Inflammatory macrophage (primary cell): Measurements from ENCODE around the gene TRAF3.

ENCODE experiments used
- DNase-seq, 2 donors: peaks; one replicate each; pipeline ENCODE4 v3.0.0-alpha.2; 2020 to 2022

Gene TRAF3

GRCh38 chr14:102939820-102940561, 162.7 kb downstream of the TRAF3 start:
- DNase-seq = no peak

DNA sequence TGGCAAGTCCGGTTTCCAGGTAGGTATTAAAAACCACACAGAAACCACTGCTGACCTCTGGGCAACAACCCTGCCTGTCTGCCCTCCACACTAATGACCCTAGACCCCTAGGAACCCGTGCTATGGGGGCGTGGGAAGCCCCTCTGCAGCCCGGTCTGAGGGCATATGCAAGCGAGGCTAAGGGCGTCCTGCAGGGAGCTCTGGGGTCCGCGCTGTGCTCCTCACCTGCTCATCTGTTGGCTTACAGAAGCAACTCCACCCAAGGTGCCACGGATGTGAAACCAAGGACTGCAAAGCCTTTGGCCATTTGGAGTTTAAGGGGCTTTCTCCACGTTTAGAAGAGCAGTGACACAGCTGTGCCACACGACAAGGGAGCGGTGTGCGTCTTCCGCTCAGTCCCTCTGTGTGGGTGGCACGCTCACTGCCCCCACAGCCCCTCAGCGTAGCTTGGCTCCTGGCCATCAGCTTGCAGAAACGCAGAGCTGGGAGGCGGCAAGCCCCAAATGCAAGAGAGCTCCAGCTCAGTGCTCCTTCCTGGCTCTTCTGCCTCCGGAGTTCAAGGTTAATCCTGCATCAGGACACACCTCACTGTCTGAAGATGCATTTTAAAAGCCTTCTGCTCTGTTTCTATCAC, 163.6 kb downstream of the TRAF3 start:
- DNase-seq = no peak

GRCh38 chr14:102941419-102942011, 164.3 kb downstream of the TRAF3 start:
- no peak for DNase-seq

DNA sequence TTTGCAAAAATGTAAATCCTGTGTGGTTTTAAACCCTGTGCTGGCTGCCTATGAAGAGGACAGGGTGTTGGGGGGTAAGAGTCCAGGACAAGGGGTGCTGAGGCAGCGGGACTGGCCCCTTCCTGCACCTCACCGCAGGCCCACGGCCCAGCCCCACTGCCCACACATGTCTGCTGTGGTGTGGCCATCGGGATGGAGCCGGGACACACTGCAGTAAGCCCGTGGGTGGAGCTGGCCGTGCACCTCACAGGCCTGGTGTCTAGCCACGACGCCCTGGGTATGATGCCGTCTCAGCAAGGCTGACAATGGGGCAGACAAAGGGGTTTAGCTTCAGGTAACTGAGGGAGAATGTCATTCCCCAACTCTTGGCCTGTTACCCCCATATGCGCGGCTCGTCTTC, 164.8 kb downstream of the TRAF3 start:
- no peak for DNase-seq

DNA sequence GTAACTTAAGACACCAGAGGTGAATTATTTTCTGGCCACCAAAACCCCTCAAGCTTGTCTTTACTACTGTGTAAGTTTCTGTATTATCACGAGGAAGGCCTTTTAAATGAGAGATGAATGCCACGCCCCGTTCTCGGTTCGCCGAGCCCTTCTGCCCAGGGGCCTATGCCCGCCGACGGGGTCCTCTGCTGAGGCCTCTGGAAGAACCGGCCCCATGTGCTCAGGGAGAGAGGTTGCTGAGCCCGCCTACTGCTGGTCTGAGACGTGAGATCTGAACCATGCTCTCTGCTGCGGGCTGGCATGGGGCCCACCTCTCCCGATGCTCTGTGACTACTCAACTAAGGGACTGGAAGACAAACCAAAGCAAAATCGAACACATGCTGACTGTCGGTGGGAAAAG, 166.2 kb downstream of the TRAF3 start:
- no peak for DNase-seq

DNA sequence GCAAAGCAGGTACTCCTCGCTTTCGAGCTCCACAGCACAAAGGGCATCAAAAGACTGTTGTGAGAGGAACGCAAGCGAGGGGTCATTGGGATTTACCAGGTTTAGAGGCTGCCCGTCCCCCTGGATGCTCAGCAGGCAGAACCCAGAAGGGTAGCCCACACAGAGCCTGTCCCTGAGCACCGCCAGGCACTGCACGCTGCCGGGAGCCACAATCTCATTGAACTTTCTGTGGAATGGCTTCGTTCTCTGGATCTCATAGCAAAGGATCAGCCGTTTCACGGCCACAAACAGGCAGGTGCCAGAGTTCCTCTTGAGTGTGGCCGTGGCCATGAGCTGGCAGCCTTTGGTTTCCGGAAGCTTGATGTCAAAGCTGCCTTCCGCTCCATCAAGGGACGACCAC, 166.7 kb downstream of the TRAF3 start:
- no peak for DNase-seq

DNA sequence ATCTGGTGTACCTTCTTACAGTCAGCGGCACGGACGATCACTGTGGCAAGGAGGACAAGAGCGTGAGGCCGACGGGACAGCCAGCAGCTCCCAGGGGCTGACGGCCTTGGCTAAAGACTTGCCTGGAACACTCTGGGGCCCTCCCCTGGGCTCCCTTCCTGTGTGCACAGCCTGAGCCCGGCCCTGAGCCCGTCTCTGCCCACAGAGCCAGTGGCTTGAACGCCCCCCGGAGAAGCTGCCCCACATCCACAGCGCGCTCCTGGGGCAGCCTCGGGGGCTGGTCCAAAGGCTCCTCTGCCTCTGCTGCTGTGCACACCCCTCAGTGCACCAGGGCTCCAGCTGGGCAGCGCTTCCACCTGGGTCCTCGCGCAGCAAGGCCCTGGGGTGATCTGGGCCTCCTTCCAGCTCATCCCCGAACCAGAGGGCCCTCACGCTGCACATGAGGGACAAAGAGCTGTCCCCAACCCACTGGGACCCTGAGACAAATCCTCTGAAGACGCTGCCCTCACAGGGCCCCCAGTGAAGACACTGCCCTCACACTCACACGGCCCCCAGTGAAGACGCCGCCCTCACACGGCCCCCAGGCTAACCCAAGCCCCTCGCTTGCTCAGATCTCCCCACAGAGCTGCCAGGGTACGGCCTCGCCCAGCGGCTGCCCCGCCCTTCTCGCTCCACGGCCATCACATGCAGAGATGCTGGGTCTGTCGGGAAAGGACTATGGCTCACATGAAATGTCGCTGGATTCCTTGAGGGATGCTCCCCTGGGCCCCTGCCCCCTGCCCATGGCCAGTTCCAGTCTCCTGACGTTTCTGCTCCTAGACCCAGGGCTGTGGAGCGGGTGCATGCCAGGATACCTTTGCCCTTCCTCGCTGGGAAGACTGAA, 167.4 kb downstream of the TRAF3 start:
- no peak for DNase-seq

DNA sequence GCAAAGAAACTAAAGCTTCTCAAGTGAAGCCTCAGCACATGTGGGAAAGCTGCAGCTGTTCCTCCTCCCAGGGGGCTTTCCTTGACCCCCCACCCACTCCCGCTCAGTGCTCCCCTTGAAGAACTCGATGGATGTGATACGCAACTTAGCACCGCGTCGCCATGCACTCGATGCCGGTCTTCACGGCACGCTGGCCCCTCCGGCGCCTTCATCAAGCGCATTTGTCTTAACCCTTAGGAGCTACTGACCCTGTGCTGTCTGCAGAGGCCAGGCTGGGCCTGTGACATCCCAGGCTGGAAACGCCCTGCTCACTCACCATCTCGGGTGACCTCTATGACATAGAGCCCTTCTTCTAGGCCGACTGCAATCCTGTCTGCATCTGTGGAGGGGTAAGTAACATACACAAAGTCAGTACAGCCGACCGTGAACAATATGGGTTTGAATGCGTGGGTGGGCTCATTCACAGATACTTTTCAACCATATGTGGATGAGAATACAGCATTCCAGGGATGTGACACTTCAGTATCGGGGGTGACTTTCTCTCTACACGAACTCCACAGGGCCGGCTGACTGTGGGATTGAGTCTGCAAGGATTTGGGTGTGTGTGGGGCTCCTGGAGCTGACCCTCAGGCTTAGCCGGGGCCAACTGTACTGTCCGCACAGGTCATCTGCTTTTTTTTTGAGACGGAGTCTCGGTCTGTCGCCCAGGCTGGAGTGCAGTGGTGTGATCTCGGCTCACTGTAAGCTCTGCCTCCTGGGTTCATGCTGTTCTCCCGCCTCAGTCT, 168.3 kb downstream of the TRAF3 start:
- DNase-seq = no peak

- no peak for DNase-seq
Observed at GRCh38 chr14:102947321-102948103, 170.3 kb downstream of the TRAF3 start.

DNA sequence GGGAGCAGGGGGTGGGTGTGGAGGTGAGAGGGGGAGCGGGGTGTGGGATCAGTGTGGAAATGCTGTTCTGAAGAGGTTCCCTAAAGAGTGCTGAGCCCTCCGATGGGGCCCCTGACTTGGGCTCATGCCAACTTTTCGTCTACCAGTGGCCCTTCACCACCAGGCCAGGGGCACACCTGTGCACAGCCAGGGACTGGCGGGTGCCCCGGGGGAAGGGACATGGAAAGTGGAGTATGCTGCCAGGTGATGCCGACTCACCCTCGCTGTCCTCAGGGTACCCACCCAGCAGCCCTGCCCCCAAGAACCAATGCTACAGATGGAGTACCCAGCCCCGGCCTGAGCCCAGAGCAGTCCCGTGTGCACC, 171.4 kb downstream of the TRAF3 start:
- no peak for DNase-seq

DNA sequence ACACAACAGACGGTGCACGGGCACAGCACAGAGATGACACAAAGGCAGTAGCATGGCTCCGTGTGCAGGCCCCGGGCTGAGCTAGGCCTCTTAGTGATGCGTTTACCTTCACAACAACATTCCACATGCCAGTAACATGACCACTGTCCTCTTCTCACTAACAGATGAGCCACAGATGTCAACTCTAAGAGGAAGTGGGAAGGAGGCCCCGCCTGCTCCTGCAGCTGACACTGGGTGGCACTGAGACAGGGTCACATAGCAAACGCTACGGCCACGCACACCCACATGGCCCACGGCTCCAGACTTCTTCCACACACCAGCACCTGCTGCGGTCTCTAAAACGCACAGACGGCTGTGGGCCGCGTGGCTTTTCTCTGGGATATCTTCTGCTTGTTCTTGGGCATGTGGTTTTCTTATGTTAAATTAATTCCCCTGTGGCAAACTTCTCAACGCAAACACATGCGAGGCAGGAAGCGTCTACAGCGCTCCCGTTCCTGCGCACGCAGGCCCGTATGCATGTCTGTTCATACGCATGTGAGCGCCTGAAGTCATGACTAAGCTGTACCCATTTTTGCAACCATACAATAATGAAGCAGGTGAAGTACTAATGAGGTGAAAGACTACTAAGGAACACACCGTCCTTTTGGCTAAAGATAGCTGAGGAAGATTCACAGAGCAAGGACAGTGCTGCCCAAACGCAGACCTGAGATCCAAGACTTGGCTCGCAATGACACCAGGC, 172.0 kb downstream of the TRAF3 start:
- DNase-seq = peak; percentile 62 to 88

GRCh38 chr14:102949801-102950451, 172.7 kb downstream of the TRAF3 start:
- no peak for DNase-seq

DNA sequence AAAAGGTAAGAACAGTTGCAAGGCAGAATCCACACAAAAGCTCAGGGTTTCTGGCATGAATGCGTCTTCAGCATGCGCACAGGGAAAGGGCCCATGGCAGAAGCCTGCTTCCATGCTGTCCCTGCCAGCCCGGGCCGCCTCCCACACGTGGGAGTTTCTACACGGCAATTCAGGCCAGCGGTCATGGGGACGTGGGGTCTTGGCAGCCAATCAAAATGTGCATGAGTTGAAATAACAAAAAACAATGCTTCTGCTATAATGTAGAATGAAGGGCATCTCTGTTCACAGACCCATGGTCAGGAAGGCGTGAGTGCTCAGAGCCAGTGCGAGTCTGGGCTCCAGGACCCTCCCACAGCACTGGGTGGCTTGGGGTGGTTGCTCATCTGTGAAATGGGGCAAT, 173.8 kb downstream of the TRAF3 start:
- DNase-seq = no peak

GRCh38 chr14:102951799-102952198, 174.6 kb downstream of the TRAF3 start:
- no peak for DNase-seq

DNA sequence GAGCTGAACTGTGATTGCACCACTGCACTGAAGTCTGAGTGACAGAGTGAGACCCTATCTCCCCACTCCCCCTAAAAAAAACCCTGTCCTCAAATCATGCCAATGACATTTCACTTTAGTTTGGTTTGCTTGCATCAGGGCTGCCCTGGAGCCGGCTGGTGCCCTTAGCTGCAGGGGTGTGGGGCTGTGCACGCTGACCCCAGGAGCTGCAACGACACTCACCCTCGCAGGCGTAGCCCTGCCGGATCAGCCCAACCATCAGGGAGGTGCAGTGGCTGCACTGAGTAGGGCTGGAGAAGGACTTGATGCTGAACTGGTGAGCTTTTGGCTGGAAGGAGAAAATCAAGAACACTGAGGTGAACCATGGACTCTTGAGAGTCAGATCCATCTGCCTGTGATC, 175.0 kb downstream of the TRAF3 start:
- no peak for DNase-seq

DNA sequence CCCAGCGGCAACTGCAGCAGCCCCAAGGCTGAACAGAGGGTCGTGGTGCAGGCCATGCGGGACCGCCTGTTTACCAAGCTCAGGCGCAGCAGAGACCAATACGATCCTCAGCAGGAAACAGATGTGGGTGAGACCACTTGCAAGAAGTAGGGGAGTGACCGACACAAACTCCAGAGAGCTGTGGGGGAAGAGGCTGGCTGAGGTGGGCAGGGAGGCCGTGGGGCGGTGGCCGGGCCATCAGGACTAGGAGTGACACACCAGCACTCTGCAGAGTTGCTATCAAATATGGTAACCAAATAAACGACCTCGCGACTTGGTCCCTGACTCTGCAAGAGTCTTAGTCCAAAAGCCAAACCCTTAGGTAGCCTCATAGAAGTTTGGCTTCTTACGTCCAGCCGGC, 175.9 kb downstream of the TRAF3 start:
- DNase-seq = no peak

DNA sequence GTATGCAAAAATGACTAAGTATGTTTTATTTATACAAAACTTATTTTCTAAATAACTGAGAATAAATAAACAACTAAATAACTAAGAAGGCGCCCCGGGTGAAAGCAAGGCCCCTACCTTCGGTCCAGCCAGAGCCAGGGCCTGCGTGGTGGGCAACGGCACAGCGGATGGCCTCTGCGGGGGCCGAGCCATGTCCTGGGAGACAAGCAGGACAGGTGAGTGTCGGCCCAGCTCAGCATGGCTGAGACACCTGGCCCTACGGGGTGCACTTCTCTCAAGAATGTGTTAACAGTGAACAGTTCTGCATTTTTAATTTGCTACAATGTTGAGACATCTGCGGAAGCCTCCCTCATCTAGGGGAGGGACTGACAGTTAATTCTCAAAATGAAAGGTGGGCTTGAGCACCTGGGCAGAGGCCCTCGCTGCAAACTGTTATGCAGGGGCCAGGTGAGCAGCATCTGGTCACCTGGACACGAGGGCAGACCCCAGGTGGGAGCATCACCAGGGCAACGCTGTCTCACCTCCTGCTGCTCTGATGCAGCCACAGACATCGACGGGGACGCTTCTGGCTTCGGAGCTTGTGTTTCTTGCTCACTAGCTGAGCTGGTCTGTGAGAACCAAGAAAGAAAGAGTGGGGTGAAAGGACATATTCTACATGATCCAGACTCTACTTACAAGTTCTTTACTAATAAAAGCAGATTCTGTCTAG, 177.0 kb downstream of the TRAF3 start:
- DNase-seq = no peak

DNA sequence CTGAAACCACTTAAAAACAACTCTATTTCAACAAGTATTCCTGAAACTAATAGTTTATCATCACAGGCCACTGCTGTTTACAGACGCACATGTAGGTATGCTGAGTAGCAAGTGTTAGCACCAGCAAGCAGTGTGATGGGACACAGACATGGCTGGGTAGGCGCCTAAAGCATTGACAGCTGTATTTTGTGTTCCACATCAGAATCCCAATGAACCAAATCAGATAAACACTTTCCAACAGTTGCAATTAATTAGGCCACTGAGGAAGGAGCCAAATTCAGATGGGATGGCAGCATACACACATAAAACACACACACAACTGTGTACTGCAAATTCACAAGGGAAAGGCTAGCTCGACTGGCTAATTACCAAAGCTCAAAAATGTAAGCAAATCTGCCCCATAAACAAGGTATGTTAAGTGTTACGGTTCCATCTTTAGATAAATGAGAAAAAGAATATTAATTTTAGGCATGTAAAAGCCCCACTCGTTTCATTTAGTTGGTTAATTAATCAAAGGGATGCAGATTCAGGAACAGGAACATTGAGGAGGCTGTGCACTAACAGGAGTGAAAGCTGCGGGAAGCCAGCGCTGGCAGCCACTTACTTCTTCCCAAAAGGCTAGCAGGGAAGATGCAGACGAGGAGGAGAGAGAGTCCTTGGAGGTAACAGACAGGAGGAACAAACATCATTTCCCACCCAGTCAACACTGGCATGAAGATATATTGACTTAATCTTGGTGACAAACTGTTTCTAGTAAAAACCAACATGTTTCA, 178.6 kb downstream of the TRAF3 start:
- no peak for DNase-seq

DNA sequence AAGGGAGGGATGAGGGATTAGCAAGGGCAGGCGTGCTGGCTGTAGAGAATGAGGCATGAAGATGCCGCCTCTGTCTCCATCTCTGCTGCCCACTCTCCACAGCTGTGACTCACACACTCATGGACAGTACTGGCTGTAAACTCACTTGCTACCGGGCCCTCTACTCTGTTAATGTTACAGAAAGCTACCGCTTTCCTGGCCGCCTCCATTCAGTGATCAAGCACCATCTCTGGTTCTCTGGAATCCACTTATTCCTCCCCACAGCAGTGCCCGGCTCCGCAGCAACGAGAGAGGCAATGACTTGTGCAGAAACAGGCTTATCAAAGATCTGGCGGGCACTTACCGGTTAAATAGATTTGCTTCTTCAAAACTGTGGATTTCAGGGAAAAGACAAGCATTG, 180.0 kb downstream of the TRAF3 start:
- peak in 1 of 2 donors; percentile 53 for DNase-seq
